Activated naive CD8-positive, alpha-beta T cell treated with anti-CD3 and anti-CD28 coated beads, Interleukin-2, amount 50 U/mL, for 24 hours (primary cell): ENCODE data around the gene MAML2.

Experiments used
- ATAC-seq: fragments of 150-1000 bp; cut with Tn5 transposase; one replicate; pipeline ENCODE4 v1.10.0; 2021
- DNase-seq: peaks from one replicate; pipeline ENCODE4 v3.0.0; 2021
- H3K27ac Mint-ChIP-seq: one replicate; pipeline ENCODE4 v1.8.0; 2021; ENCODE audit warnings: mild to moderate bottlenecking, mixed read lengths
- H3K27me3 Mint-ChIP-seq: one replicate; pipeline ENCODE4 v1.8.0; 2021; ENCODE audit warnings: mixed read lengths
- H3K36me3 Mint-ChIP-seq: one replicate; pipeline ENCODE4 v1.8.0; 2021; ENCODE audit warnings: low read depth, mixed read lengths
- H3K4me1 Mint-ChIP-seq: one replicate; pipeline ENCODE4 v1.8.0; 2021; ENCODE audit warnings: mixed read lengths
- H3K4me3 Mint-ChIP-seq: one replicate; pipeline ENCODE4 v1.8.0; 2021; ENCODE audit warnings: mild to moderate bottlenecking, moderate library complexity, mixed read lengths
- H3K9me3 Mint-ChIP-seq: one replicate; pipeline ENCODE4 v1.8.0; 2021; ENCODE audit warnings: mixed read lengths

The MAML2 gene

GRCh38 chr11:96331699-96332116, 11.3 kb downstream of the MAML2 start:
- Mint-ChIP-seq H3K27me3 (no peaks in the 10 kb centered on the region), H3K36me3 (peaks cover 30% of the 10 kb centered on the region), H3K27ac (no peak overlapping the region), H3K4me1 (peaks cover 84% of the 10 kb centered on the region), H3K9me3 (no peaks in the 10 kb centered on the region), H3K4me3 (no peak overlapping the region)
- DNase-seq, result no peak
- no peak for ATAC-seq

- no peak for DNase-seq
- no peak for ATAC-seq
- Mint-ChIP-seq H3K9me3 (no peaks in the 10 kb centered on the region), H3K27me3 (no peaks in the 10 kb centered on the region), H3K4me1 (peaks cover 84% of the 10 kb centered on the region), H3K27ac (peak overlapping the region; percentile 63), H3K4me3 (no peak overlapping the region), H3K36me3 (peaks cover 33% of the 10 kb centered on the region)
These were observed 12.5 kb downstream of the MAML2 start for GRCh38 chr11:96330511-96330859.

- Mint-ChIP-seq H3K27me3 (no peaks in the 10 kb centered on the region), H3K4me3 (peak overlapping the region; percentile 10), H3K9me3 (no peaks in the 10 kb centered on the region), H3K36me3 (peaks cover 34% of the 10 kb centered on the region), H3K27ac (peak overlapping the region; percentile 63), H3K4me1 (peaks cover 83% of the 10 kb centered on the region)
- peak; percentile 20 for ATAC-seq
- DNase-seq, result no peak
These were observed 13.0 kb downstream of the MAML2 start for GRCh38 chr11:96329855-96330510.

- peaks cover 80% of the 10 kb centered on the region for H3K4me1 Mint-ChIP-seq
- peak overlapping the region; percentile 63 for H3K27ac Mint-ChIP-seq
- no peaks in the 10 kb centered on the region for H3K27me3 Mint-ChIP-seq
- DNase-seq (no peak), ATAC-seq (peak; percentile 92)
- H3K4me3 Mint-ChIP-seq, result no peak overlapping the region
- H3K36me3 Mint-ChIP-seq, result peaks cover 30% of the 10 kb centered on the region
- no peaks in the 10 kb centered on the region for H3K9me3 Mint-ChIP-seq
These were observed 13.6 kb downstream of the MAML2 start for GRCh38 chr11:96329419-96329818.

- Mint-ChIP-seq H3K4me3 (no peak overlapping the region), H3K27ac (peak overlapping the region; percentile 10), H3K9me3 (no peaks in the 10 kb centered on the region), H3K36me3 (peaks cover 28% of the 10 kb centered on the region), H3K4me1 (peaks cover 80% of the 10 kb centered on the region), H3K27me3 (no peaks in the 10 kb centered on the region)
- no peak for ATAC-seq
- DNase-seq, result no peak
These were observed 14.5 kb downstream of the MAML2 start for GRCh38 chr11:96328395-96329010.

GRCh38 chr11:96326959-96327358, 16.0 kb downstream of the MAML2 start:
- H3K36me3 Mint-ChIP-seq, result peaks cover 37% of the 10 kb centered on the region
- no peaks in the 10 kb centered on the region for H3K27me3 Mint-ChIP-seq
- peak overlapping the region; percentile 20 for H3K27ac Mint-ChIP-seq
- no peak for ATAC-seq
- H3K4me3 Mint-ChIP-seq, result no peak overlapping the region
- no peak for DNase-seq
- H3K4me1 Mint-ChIP-seq, result peaks cover 75% of the 10 kb centered on the region
- no peaks in the 10 kb centered on the region for H3K9me3 Mint-ChIP-seq

- Mint-ChIP-seq H3K9me3 (no peaks in the 10 kb centered on the region), H3K4me3 (no peak overlapping the region), H3K27me3 (no peaks in the 10 kb centered on the region), H3K27ac (no peak overlapping the region), H3K36me3 (peaks cover 40% of the 10 kb centered on the region), H3K4me1 (peaks cover 76% of the 10 kb centered on the region)
- DNase-seq, result no peak
- no peak for ATAC-seq
These were observed 18.1 kb downstream of the MAML2 start for GRCh38 chr11:96324912-96325311.

- H3K9me3 Mint-ChIP-seq, result no peaks in the 10 kb centered on the region
- H3K4me3 Mint-ChIP-seq, result no peak overlapping the region
- H3K4me1 Mint-ChIP-seq, result peaks cover 76% of the 10 kb centered on the region
- no peak for DNase-seq
- no peak overlapping the region for H3K27ac Mint-ChIP-seq
- H3K36me3 Mint-ChIP-seq, result peaks cover 33% of the 10 kb centered on the region
- H3K27me3 Mint-ChIP-seq, result no peaks in the 10 kb centered on the region
- ATAC-seq, result no peak
These were observed 19.4 kb downstream of the MAML2 start for GRCh38 chr11:96323642-96323985.

GRCh38 chr11:96322775-96323641, 20.0 kb downstream of the MAML2 start:
- Mint-ChIP-seq H3K4me3 (no peak overlapping the region), H3K4me1 (peaks cover 79% of the 10 kb centered on the region), H3K36me3 (peaks cover 33% of the 10 kb centered on the region), H3K27me3 (no peaks in the 10 kb centered on the region), H3K27ac (no peak overlapping the region), H3K9me3 (no peaks in the 10 kb centered on the region)
- ATAC-seq, result no peak
- no peak for DNase-seq

- H3K4me1 Mint-ChIP-seq, result peaks cover 89% of the 10 kb centered on the region
- no peak for ATAC-seq
- H3K36me3 Mint-ChIP-seq, result peaks cover 34% of the 10 kb centered on the region
- H3K27ac Mint-ChIP-seq, result no peak overlapping the region
- DNase-seq, result no peak
- no peaks in the 10 kb centered on the region for H3K27me3 Mint-ChIP-seq
- no peak overlapping the region for H3K4me3 Mint-ChIP-seq
- no peaks in the 10 kb centered on the region for H3K9me3 Mint-ChIP-seq
These were observed 21.9 kb downstream of the MAML2 start for GRCh38 chr11:96321091-96321490.

GRCh38 chr11:96319898-96320656, 22.9 kb downstream of the MAML2 start:
- Mint-ChIP-seq H3K27me3 (no peaks in the 10 kb centered on the region), H3K9me3 (no peaks in the 10 kb centered on the region), H3K4me3 (no peak overlapping the region), H3K4me1 (peaks cover 89% of the 10 kb centered on the region), H3K27ac (peak overlapping the region; percentile 5), H3K36me3 (peaks cover 29% of the 10 kb centered on the region)
- ATAC-seq, result peak; percentile 77
- no peak for DNase-seq

GRCh38 chr11:96318850-96319249, 24.1 kb downstream of the MAML2 start:
- Mint-ChIP-seq H3K36me3 (peaks cover 29% of the 10 kb centered on the region), H3K27ac (no peak overlapping the region), H3K4me1 (peaks cover 94% of the 10 kb centered on the region), H3K9me3 (no peaks in the 10 kb centered on the region), H3K27me3 (no peaks in the 10 kb centered on the region), H3K4me3 (no peak overlapping the region)
- ATAC-seq (no peak), DNase-seq (no peak)

GRCh38 chr11:96318399-96318798, 24.6 kb downstream of the MAML2 start:
- ATAC-seq (no peak), DNase-seq (no peak)
- H3K4me1 Mint-ChIP-seq, result peaks cover 93% of the 10 kb centered on the region
- H3K36me3 Mint-ChIP-seq, result peaks cover 25% of the 10 kb centered on the region
- H3K27ac Mint-ChIP-seq, result peak overlapping the region; percentile 76
- H3K4me3 Mint-ChIP-seq, result no peak overlapping the region
- H3K27me3 Mint-ChIP-seq, result no peaks in the 10 kb centered on the region
- no peaks in the 10 kb centered on the region for H3K9me3 Mint-ChIP-seq

GRCh38 chr11:96317985-96318384, 25.0 kb downstream of the MAML2 start:
- peak overlapping the region; percentile 76 for H3K27ac Mint-ChIP-seq
- H3K4me3 Mint-ChIP-seq, result no peak overlapping the region
- no peaks in the 10 kb centered on the region for H3K27me3 Mint-ChIP-seq
- H3K4me1 Mint-ChIP-seq, result peaks cover 94% of the 10 kb centered on the region
- no peak for DNase-seq
- H3K36me3 Mint-ChIP-seq, result peaks cover 22% of the 10 kb centered on the region
- peak; percentile 65 for ATAC-seq
- H3K9me3 Mint-ChIP-seq, result no peaks in the 10 kb centered on the region
